ENCODE data around the gene NKX2-4. TPM values are rescaled to one million over a fixed set of nuclear protein-coding genes. Genes with fewer than 3 reads are reported as not detected.

Gene NKX2-4
- total and polyA plus RNA-seq, 2 of the 4 experiments (the other 2 are of a cell fraction) = not detected

DNA sequence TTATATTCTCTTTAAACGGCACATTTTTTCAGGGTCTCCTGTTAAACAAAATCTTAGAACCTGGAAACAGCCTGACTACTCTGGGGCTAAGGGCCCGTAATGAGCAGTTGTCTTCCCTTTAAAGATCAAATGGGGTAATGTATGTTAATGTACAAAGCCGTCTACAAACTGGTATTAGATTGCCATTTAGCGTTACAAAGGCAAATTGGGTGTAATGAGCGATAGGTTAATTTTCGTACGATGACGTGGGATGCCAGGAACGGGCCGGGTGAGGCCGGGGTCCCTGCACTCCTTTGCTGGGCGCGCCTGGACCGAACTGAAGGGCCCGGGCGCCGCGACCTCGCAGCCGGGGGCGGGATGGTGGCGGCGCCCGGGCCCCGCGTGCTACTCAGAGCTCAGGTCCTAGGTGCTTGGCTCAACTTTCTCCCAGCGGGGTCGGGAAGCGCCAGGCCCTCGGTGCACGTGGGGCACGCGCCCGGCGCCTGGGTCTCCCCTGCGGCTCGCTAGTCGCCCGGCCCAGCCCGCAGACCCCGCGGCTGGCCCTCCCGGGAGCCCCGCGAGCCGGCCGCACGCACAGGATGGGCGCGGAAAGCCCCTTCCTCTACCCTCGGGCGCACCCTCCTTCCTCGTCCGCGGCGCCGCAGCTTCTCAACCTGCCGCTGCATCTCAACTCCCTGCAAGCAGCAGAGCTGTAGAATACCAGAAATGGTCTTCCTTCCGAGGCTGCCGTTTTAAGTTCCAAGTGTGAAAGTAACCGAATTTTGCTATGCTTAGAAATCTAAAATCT is 5.9 kb downstream of the NKX2-4 start:
- no peak overlapping the region for H3K4me2 ChIP-seq (ENCODE audit: low read depth, low read length)
- CTCF ChIA-PET = no interaction called here
- WGBS, 2 experiments (ENCODE audit: extremely low coverage in 2 of 2, insufficient read length in 1 of 2) = 50% methylated on average over 11 of the region's 61 CpGs; no CpG with 5 or more reads in 1 of the 2 experiments

More for the DNA sequence above, 5.9 kb downstream of the NKX2-4 start:
- H4K8ac ChIP-seq (ENCODE audit: low read depth in 2 of 2, low read length in 2 of 2) = no peak overlapping the region
- H2BK120ac ChIP-seq (ENCODE audit: low read depth, low read length) = no peak overlapping the region
- no peak overlapping the region for H2BK15ac ChIP-seq (ENCODE audit: low read depth, low read length)
- no peaks in the 10 kb centered on the region for H3K9me1 ChIP-seq (ENCODE audit: insufficient read depth, low read length)
- H3K4ac ChIP-seq (ENCODE audit: low read depth, low read length) = no peak overlapping the region
- peaks cover 45% of the 10 kb centered on the region for H3K27me3 ChIP-seq (ENCODE audit: control insufficient read depth, insufficient read depth, low read length)
- DNase-seq = no peak
- H3K27ac ChIP-seq (ENCODE audit: insufficient read depth, low read length) = no peak overlapping the region
- H3K18ac ChIP-seq (ENCODE audit: low read depth, low read length) = no peak overlapping the region
- TF ChIP-seq RAD21 (IDR thresholded peaks at IDR 0.05; ENCODE audit: low read length) = no peak
- no peak for TF ChIP-seq FOS (IDR thresholded peaks at IDR 0.05; ENCODE audit: low read depth, low read length)
- TF ChIP-seq MAFK (IDR thresholded peaks at IDR 0.05; ENCODE audit: low read depth, low read length) = no peak
- no peak for TF ChIP-seq SMC3 (IDR thresholded peaks at IDR 0.05; ENCODE audit: low read depth, low read length)
- no peak for TF ChIP-seq NFE2L2 (IDR thresholded peaks at IDR 0.05; ENCODE audit: low read depth, low read length)
- TF ChIP-seq BHLHE40 (IDR thresholded peaks at IDR 0.05; ENCODE audit: low read depth, low read length) = no peak
- TF ChIP-seq, protein P1, sequence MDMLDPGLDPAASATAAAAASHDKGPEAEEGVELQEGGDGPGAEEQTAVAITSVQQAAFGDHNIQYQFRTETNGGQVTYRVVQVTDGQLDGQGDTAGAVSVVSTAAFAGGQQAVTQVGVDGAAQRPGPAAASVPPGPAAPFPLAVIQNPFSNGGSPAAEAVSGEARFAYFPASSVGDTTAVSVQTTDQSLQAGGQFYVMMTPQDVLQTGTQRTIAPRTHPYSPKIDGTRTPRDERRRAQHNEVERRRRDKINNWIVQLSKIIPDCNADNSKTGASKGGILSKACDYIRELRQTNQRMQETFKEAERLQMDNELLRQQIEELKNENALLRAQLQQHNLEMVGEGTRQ (IDR thresholded peaks at IDR 0.05; ENCODE audit: low read depth, low read length) = no peak
- no peak for TF ChIP-seq RCOR1 (IDR thresholded peaks at IDR 0.05; ENCODE audit: insufficient replicate concordance, low read length)
- no peak for TF ChIP-seq CEBPB (IDR thresholded peaks at IDR 0.05; ENCODE audit: low read depth, low read length)
- no peak for TF ChIP-seq CHD1 (IDR thresholded peaks at IDR 0.05; ENCODE audit: low read depth, low read length)
- TF ChIP-seq, protein P2, sequence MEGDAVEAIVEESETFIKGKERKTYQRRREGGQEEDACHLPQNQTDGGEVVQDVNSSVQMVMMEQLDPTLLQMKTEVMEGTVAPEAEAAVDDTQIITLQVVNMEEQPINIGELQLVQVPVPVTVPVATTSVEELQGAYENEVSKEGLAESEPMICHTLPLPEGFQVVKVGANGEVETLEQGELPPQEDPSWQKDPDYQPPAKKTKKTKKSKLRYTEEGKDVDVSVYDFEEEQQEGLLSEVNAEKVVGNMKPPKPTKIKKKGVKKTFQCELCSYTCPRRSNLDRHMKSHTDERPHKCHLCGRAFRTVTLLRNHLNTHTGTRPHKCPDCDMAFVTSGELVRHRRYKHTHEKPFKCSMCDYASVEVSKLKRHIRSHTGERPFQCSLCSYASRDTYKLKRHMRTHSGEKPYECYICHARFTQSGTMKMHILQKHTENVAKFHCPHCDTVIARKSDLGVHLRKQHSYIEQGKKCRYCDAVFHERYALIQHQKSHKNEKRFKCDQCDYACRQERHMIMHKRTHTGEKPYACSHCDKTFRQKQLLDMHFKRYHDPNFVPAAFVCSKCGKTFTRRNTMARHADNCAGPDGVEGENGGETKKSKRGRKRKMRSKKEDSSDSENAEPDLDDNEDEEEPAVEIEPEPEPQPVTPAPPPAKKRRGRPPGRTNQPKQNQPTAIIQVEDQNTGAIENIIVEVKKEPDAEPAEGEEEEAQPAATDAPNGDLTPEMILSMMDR (conservative IDR thresholded peaks at IDR 0.05; ENCODE audit: low read depth, low read length) = no peak
- H4K91ac ChIP-seq (ENCODE audit: insufficient read depth, low read depth, low read length) = no peak overlapping the region
- peaks cover 7% of the 10 kb centered on the region; the same call in 1 of the 2 replicates for H3K9me3 ChIP-seq (ENCODE audit: control insufficient read depth, insufficient read depth, low read length)
- intact Hi-C loops (cut with micrococcal nuclease) = loop anchor here (10.0 kb wide), 1 partner anchor 157 kb away; no protein-coding TSS in a partner anchor
- in situ Hi-C loops (cut with MboI; ENCODE audit: low sequenced_read_pairs) = no loop called here
- no peak overlapping the region for H2BK20ac ChIP-seq (ENCODE audit: low read depth, low read length)
- no peak overlapping the region for H2AK5ac ChIP-seq (ENCODE audit: low read depth, low read length)
- dilution Hi-C loops (cut with HindIII; ENCODE audit: low sequenced_read_pairs, unreplicated experiment) = no loop called here
- peaks cover 4% of the 10 kb centered on the region; the same call in 1 of the 2 replicates for H3K36me3 ChIP-seq (ENCODE audit: control insufficient read depth, insufficient read depth, low read length)
- no peaks in the 10 kb centered on the region; a peak in 1 of 4 replicates for H3K79me1 ChIP-seq (ENCODE audit: low read depth in 1 of 2, low read length in 2 of 2)
- no peak overlapping the region for H2BK5ac ChIP-seq (ENCODE audit: low read depth, low read length, poor library complexity, severe bottlenecking)
- no peak overlapping the region for H2AFZ ChIP-seq (replicated peaks; ENCODE audit: low read length, poor library complexity)
- H2AK9ac ChIP-seq (replicated peaks; ENCODE audit: low read depth, low read length, poor library complexity) = no peak overlapping the region
- H3K4me3 ChIP-seq (ENCODE audit: insufficient read depth, low read depth, low read length) = no peak overlapping the region
- no peak overlapping the region for H4K5ac ChIP-seq (ENCODE audit: low read depth, low read length)
- H3K14ac ChIP-seq (replicated peaks; ENCODE audit: low read depth, low read length) = no peak overlapping the region
- H3K23ac ChIP-seq (ENCODE audit: low read depth, low read length) = no peak overlapping the region
- no peak overlapping the region for H3K9ac ChIP-seq (ENCODE audit: low read depth, low read length)
- no peak overlapping the region for H3K56ac ChIP-seq (ENCODE audit: extremely low read depth, insufficient read depth, low read length)
- no peaks in the 10 kb centered on the region for H4K20me1 ChIP-seq (ENCODE audit: insufficient read depth, low read length)
- POLR2A ChIA-PET (ENCODE audit: unreplicated experiment) = no interaction called here
- ATAC-seq (ENCODE audit: low read depth) = no peak
- BruUV-seq (replicated peaks) = no TSS peak
- H3K4me1 ChIP-seq (ENCODE audit: control insufficient read depth, insufficient read depth, low read length) = peaks cover 2% of the 10 kb centered on the region; the same call in 1 of the 2 replicates

Data from IMR-90 (cell line).